A673 (cell line): ENCODE measurements around the gene NDUFS7.

Experiments
- EZH2 ChIP-seq: fragments of 200-600 bp; sonication (generic); IDR thresholded peaks from 2 replicates; pipeline ENCODE4 v1.6.1; 2017; ENCODE audit warnings: borderline replicate concordance, low read depth, mild to moderate bottlenecking, mixed read lengths, antibody characterized with exemption, low read length; ENCODE audit not compliant: poor library complexity, severe bottlenecking
- TF ChIP-seq, protein P1 (sequence below): fragments of 300-800, 200-600 bp; sonication (generic); conservative IDR thresholded peaks from 2 replicates; pipeline ENCODE4 v1.5.1; 2017; ENCODE audit warnings: low read depth, mild to moderate bottlenecking, antibody characterized with exemption, low read length, moderate library complexity, mixed read lengths

DNA sequence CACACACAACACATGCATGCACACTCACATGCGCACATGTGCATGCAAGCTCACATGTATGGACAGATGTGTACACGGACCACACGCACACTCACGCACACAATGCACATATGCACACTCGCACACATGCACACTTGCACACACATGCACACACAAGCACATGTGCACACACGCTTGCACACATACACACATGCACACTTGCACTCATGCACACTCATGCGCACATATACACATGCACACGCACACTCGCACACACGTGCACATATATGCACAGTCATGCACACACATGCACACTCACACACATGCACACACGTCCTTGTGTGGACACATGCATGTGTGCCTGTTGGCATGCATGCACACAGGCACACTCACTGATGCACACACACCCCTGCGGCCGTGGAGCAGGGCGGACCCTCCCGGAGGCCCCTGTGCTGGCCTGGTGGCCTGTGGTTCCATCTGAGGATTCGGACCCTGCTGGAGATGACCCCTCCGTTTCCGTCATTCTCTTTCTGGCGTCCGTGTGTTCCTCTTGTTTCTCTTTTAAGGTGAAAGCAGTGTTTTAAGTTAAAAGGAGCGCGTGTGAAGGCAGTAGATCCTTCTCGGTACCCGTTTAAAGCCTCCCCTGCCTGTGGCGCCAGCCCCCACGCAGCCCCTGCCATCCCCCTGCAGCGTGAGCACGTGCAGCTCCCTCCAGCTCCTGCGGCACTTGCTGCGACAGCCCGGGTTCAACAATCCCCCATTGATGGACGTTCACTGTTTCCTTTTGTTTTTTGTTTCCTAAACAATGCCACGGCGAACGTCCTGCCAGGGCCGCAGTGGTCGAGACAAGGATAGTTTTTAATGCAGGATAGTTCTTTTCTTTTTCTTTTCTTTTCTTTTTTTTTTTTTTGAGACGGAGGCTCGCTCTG lies 5.6 kb downstream of the NDUFS7 start:
- TF ChIP-seq, protein P1, sequence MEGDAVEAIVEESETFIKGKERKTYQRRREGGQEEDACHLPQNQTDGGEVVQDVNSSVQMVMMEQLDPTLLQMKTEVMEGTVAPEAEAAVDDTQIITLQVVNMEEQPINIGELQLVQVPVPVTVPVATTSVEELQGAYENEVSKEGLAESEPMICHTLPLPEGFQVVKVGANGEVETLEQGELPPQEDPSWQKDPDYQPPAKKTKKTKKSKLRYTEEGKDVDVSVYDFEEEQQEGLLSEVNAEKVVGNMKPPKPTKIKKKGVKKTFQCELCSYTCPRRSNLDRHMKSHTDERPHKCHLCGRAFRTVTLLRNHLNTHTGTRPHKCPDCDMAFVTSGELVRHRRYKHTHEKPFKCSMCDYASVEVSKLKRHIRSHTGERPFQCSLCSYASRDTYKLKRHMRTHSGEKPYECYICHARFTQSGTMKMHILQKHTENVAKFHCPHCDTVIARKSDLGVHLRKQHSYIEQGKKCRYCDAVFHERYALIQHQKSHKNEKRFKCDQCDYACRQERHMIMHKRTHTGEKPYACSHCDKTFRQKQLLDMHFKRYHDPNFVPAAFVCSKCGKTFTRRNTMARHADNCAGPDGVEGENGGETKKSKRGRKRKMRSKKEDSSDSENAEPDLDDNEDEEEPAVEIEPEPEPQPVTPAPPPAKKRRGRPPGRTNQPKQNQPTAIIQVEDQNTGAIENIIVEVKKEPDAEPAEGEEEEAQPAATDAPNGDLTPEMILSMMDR, result no peak
- TF ChIP-seq EZH2, result no peak
